Measurements from ENCODE around the gene ACVR2B.

Gene ACVR2B

DNA sequence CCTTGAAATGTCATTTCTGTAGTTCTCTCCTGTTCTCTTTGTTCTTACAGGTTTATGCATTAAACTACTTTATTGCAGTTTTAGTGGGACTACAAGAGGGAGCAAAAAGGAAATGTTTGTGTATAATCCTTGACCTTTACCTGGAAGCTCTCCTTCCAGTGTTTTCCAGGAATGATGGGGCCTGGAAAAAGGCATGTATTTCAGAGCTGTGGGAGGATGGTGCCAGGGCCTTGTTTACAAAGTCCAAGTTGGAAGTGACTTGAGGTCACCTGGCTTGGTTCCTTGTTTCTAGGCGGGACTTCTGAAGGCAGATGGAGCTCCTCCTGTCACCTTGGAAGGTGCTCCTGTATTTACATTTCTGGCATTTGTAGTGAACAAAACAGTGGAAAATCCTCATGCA lies 15.1 kb downstream of the ACVR2B start:
- TF ChIP-seq, protein P1, sequence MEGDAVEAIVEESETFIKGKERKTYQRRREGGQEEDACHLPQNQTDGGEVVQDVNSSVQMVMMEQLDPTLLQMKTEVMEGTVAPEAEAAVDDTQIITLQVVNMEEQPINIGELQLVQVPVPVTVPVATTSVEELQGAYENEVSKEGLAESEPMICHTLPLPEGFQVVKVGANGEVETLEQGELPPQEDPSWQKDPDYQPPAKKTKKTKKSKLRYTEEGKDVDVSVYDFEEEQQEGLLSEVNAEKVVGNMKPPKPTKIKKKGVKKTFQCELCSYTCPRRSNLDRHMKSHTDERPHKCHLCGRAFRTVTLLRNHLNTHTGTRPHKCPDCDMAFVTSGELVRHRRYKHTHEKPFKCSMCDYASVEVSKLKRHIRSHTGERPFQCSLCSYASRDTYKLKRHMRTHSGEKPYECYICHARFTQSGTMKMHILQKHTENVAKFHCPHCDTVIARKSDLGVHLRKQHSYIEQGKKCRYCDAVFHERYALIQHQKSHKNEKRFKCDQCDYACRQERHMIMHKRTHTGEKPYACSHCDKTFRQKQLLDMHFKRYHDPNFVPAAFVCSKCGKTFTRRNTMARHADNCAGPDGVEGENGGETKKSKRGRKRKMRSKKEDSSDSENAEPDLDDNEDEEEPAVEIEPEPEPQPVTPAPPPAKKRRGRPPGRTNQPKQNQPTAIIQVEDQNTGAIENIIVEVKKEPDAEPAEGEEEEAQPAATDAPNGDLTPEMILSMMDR (IDR thresholded peaks at IDR 0.05; ENCODE audit: low read depth, low read length): no peak

DNA sequence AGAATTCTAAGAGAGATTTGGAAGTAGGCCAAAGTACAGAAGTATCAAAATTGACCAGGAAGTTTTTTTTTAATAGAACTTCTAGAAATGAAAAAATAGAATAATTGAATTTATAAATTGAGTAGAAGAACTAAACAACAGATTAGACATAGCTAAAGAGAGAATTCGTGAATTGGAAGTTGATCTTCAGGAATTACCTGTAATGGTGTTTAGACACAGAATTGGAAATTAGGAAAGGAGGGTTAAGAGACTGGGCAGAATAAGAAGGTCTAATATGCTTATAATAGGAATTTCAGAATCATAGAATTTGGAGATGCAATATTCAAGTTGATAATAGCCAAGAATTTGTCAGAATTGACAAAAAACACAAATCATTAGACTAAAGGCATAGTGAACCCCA lies 16.2 kb downstream of the ACVR2B start:
- TF ChIP-seq, protein P1 (IDR thresholded peaks at IDR 0.05; ENCODE audit: low read depth, low read length): no peak
- DNase-seq (ENCODE audit: extremely low read depth, low read depth): no peak

More for the DNA sequence above, 15.1 kb downstream of the ACVR2B start:
- no peak for DNase-seq (ENCODE audit: extremely low read depth, low read depth)

DNA sequence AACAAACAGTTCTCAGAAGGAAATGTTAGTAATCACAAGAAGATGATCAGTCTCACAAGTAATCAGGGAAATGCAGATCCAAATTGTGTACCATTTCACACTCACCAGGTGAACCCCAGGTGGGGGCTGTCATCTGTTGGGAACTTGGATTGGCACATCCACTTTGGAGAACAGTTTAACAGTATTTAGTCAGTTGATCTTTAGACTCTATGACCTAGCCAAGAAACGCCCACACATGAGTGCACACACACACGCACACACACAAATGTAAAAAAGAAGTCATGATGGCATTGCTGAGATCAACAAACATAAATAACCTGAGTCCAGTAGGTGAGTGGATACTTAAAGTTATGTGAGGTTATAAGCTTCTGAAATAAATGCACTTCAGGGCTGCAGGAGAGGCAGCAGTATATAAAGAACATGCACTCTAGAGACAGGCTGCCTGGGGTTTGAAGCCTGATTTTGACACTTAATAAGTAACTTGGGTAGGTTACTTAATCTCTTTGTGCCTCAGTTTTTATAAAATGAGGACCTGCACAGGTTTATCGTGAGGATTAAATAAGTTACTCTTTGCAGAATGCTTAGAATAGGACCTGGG lies 17.7 kb downstream of the ACVR2B start:
- TF ChIP-seq, protein P1 (IDR thresholded peaks at IDR 0.05; ENCODE audit: low read depth, low read length): no peak
- DNase-seq (ENCODE audit: extremely low read depth, low read depth): no peak

DNA sequence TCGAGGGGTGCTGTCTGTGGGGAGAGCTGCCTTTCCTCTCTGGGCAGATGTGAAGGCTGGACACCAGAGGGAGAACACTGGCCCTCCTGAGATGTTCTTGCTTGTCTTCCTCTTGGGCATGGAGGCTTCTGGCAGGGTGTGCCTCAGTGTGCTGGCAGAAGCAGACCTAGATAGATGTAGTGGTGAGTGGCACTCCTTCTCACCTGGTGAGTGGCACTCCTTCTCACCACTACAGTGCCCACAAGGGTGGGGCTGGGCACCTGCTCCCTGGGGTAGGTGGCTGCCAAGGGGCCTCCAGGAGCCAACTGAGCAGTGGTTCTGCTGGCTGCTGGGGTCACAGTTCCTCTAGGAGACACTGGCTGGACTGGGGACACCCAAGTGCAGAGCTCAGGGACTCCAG lies 18.7 kb downstream of the ACVR2B start:
- no peak for DNase-seq (ENCODE audit: extremely low read depth, low read depth)
- TF ChIP-seq, protein P1 (IDR thresholded peaks at IDR 0.05; ENCODE audit: low read depth, low read length): no peak

DNA sequence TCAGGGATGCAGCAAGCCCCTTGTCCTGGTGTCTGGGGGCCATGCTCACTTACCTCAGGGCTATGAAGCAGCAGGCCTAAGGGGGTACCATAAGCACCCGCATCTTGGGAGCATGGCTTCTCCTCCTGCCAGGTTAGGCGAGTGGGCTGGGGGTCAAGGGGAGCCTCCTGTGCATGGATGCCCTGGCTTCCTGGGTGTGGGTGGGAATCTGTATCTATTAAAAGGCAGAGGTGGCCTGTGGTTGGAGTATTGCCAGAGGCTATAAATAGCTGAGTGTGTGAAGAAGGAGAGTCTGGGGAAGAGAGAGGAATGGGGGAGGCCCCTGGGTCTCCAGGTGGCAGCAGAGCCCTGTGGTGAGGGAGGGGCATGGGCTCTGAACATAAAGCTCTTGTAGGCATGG lies 19.5 kb downstream of the ACVR2B start:
- DNase-seq (ENCODE audit: extremely low read depth, low read depth): no peak
- TF ChIP-seq, protein P1 (IDR thresholded peaks at IDR 0.05; ENCODE audit: low read depth, low read length): no peak

DNA sequence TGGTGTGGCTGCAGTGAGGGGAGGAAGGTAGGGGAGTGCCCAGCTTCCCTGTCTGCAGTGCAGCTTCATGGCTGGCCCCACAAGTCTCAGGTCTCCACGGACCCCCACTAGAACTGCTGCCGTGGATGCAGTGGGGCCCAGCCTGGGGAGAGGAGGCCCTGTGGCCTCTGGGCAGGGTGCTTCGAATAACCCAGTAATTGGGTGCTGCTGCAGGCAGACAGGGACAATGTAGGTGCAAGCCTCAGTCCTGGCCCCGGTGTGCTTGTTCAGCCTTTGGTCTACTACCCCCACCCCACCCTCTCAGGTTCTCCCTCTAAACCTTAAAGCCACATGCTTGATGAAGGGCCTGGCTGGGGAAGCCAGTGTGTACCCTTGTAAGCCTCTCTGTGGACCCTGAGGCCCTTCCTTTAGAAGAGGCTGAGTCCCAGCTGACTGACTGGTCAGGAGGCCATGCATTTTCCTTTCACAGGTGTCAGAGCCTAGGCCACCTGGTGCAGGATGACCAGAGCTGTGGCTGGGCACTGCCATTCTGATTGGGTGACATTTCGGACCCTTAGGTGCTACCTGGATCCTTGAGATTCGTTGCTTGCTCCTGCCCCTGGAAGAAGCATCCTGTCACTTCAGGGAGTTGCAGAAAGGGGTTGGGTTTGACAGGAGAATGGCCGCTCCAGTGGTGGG lies 21.4 kb downstream of the ACVR2B start:
- TF ChIP-seq, protein P1 (IDR thresholded peaks at IDR 0.05; ENCODE audit: low read depth, low read length): no peak
- no peak for DNase-seq (ENCODE audit: extremely low read depth, low read depth)

DNA sequence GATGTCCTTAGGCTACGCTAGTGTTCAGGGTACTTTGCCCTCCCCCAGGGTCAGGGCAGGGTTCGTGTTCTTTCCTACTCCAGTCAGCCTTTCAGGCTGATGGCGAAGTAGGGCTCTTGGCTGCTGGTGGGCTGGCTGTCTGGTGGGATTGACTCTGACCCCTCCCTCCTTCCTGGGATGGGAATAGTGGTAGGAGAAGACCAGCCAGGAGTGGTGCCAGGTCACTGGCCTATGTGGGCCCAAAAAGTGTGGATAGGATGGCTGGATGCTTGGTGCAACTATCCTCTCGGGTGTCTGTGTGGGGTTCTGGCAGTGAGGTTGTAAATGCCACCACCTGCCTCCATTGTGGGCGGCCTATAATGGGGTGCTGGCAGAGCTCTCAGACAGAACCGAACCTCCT lies 22.0 kb downstream of the ACVR2B start:
- TF ChIP-seq, protein P1 (IDR thresholded peaks at IDR 0.05; ENCODE audit: low read depth, low read length): no peak
- no peak for DNase-seq (ENCODE audit: extremely low read depth, low read depth)

Data from AG09319 (cell line).